SK-N-SH (cell line): ENCODE measurements around the gene LRTM2. TPM values are rescaled to one million over a fixed set of nuclear protein-coding genes. Genes with fewer than 3 reads are reported as not detected.

ENCODE experiments used
- CTCF ChIA-PET: fragments of 300-600, 350-600 bp; formaldehyde crosslinking; extraction: SDS; loops from one replicate; lab custom pipeline; 2021; lab: Yijun Ruan, JAX
- POLR2A ChIA-PET: fragments of 350-600 bp; sonication (Branson Sonifier 250); formaldehyde crosslinking; extraction: SDS; loops from one replicate; lab custom pipeline; 2020; ENCODE audit warnings: antibody characterized with exemption, inconsistent platforms; lab: Yijun Ruan, JAX
- DNase-seq: peaks from one replicate; pipeline ENCODE4 v3.0.0; 2012
- H2AFZ ChIP-seq: fragments of 200-600 bp; sonication (generic); 2 replicates; pipeline ENCODE4 v1.8.1; 2016; ENCODE audit warnings: antibody characterized with exemption, mild to moderate bottlenecking, low read depth
- H3F3A ChIP-seq: fragments of 200-600 bp; sonication (generic); replicated peaks from 2 replicates; pipeline ENCODE3; 2016; ENCODE audit warnings: antibody characterized with exemption, mild to moderate bottlenecking; ENCODE audit not compliant: insufficient read depth
- H3K27ac ChIP-seq, 2 experiments: fragments of 200-500 bp in 1 of 2; fragments of 200-600 bp in 1 of 2; sonication (Bioruptor generic) in 1 of 2; sonication (generic), shearing (Covaris generic) in 1 of 2; 2 replicates each; pipeline versions ENCODE4 v1.5.1 to v1.6.1; 2014 to 2016; ENCODE audit warnings: low read depth in 2 of 2, inconsistent platforms in 1 of 2, low read length in 1 of 2, mild to moderate bottlenecking in 1 of 2, mixed read lengths in 1 of 2
- H3K27me3 ChIP-seq: fragments of 200-600 bp; sonication (generic), shearing (Covaris generic); 2 replicates; pipeline ENCODE4 v1.6.1; 2016; ENCODE audit warnings: mixed run types; ENCODE audit not compliant: insufficient read depth
- H3K36me3 ChIP-seq, 2 experiments: fragments of 200-500 bp in 1 of 2; fragments of 200-600 bp in 1 of 2; sonication (Bioruptor generic) in 1 of 2; sonication (generic) in 1 of 2; replicated peaks in 1 of 2; 2 replicates each; pipeline versions ENCODE3 to v1.5.1; 2014 to 2016; ENCODE audit warnings: low read length in 1 of 2, mild to moderate bottlenecking in 1 of 2; ENCODE audit not compliant: insufficient read depth in 2 of 2, control insufficient read depth in 1 of 2
- H3K4me1 ChIP-seq, 2 experiments: fragments of 200-500 bp in 1 of 2; fragments of 200-600 bp in 1 of 2; sonication (Bioruptor generic) in 1 of 2; sonication (generic), shearing (Covaris generic) in 1 of 2; 2 replicates each; pipeline versions ENCODE4 v1.5.1 to v1.6.1; 2014 to 2016; ENCODE audit warnings: low read depth in 1 of 2, low read length in 1 of 2, mixed run types in 1 of 2; ENCODE audit not compliant: insufficient read depth in 2 of 2, control insufficient read depth in 1 of 2
- H3K4me2 ChIP-seq: fragments of 200-600 bp; sonication (generic), shearing (Covaris generic); 2 replicates; pipeline ENCODE4 v1.6.1; 2017; ENCODE audit warnings: mixed run types
- H3K4me3 ChIP-seq, 2 experiments: fragments of 200-500 bp in 1 of 2; fragments of 200-600 bp in 1 of 2; sonication (Bioruptor generic) in 1 of 2; sonication (generic), shearing (Covaris generic) in 1 of 2; 2 replicates each; pipeline versions ENCODE4 v1.5.1 to v1.8.1; 2014 to 2016; ENCODE audit warnings: low read depth in 2 of 2, inconsistent platforms in 1 of 2, low read length in 1 of 2, mild to moderate bottlenecking in 1 of 2, mixed read lengths in 1 of 2, moderate library complexity in 1 of 2
- H3K79me2 ChIP-seq: fragments of 200-600 bp; sonication (generic); 2 replicates; pipeline ENCODE4 v1.8.1; 2017; ENCODE audit warnings: mild to moderate bottlenecking; ENCODE audit not compliant: insufficient read depth
- H3K9ac ChIP-seq: fragments of 200-600 bp; sonication (generic); 2 replicates; pipeline ENCODE4 v1.6.1; 2017; ENCODE audit warnings: mixed run types
- H3K9me2 ChIP-seq: fragments of 200-600 bp; sonication (generic); 2 replicates; pipeline ENCODE4 v1.6.1; 2017; ENCODE audit warnings: mixed run types
- H3K9me3 ChIP-seq: fragments of 200-600 bp; sonication (generic); 2 replicates; pipeline ENCODE4 v1.6.1; 2017; ENCODE audit warnings: mixed run types, mild to moderate bottlenecking, moderate library complexity
- H4K20me1 ChIP-seq: fragments of 200-600 bp; sonication (generic); 2 replicates; pipeline ENCODE4 v1.6.1; 2017; ENCODE audit warnings: mild to moderate bottlenecking, mixed run types; ENCODE audit not compliant: insufficient read depth
- EP300 ChIP-seq, 2 experiments: IDR thresholded peaks; 2 replicates each; pipeline versions ENCODE4 v1.4.0 to v1.6.1; 2012; ENCODE audit warnings: borderline replicate concordance in 1 of 2, low read depth in 1 of 2, low read length in 1 of 2
- EZH2phosphoT487 ChIP-seq: fragments of 200-600 bp; sonication (generic); IDR thresholded peaks from 2 replicates; pipeline ENCODE4 v1.6.1; 2017; ENCODE audit warnings: low read depth, mixed run types, mild to moderate bottlenecking, antibody characterized with exemption, moderate library complexity, borderline replicate concordance
- FOXJ3 ChIP-seq: sonication (generic); formaldehyde crosslinking; IDR thresholded peaks from 2 replicates; pipeline ENCODE4 v1.5.1; 2020; ENCODE audit warnings: mild to moderate bottlenecking, missing genetic modification reagents
- FOXM1 ChIP-seq: IDR thresholded peaks from 2 replicates; pipeline ENCODE4 v1.4.0; 2012; ENCODE audit warnings: low read depth, mild to moderate bottlenecking
- MAX ChIP-seq: IDR thresholded peaks from 2 replicates; pipeline ENCODE4 v1.4.0; 2012; ENCODE audit warnings: low read depth
- NFIC ChIP-seq: IDR thresholded peaks from 2 replicates; pipeline ENCODE4 v1.4.0; 2012; ENCODE audit warnings: borderline replicate concordance
- NRF1 ChIP-seq: IDR thresholded peaks from 2 replicates; pipeline ENCODE4 v1.6.1; 2012; ENCODE audit warnings: low read depth, mild to moderate bottlenecking, low read length
- POLR2AphosphoS5 ChIP-seq: IDR thresholded peaks from 2 replicates; pipeline ENCODE4 v1.6.1; 2012; ENCODE audit warnings: low read depth, low read length
- RAD21 ChIP-seq: IDR thresholded peaks from 2 replicates; pipeline ENCODE4 v1.6.1; 2012; ENCODE audit warnings: mild to moderate bottlenecking, low read length
- RCOR1 ChIP-seq: fragments of 150-350 bp; IDR thresholded peaks from 2 replicates; pipeline ENCODE4 v1.6.1; 2017; ENCODE audit warnings: antibody characterized with exemption, low read length
- REST ChIP-seq: IDR thresholded peaks from 2 replicates; pipeline ENCODE4 v1.6.1; 2012; ENCODE audit warnings: mild to moderate bottlenecking, low read depth, low read length, moderate library complexity
- RXRA ChIP-seq: IDR thresholded peaks from 2 replicates; pipeline ENCODE4 v1.4.0; 2012; ENCODE audit warnings: low read depth, mild to moderate bottlenecking, borderline replicate concordance
- TAF1 ChIP-seq: IDR thresholded peaks from 2 replicates; pipeline ENCODE4 v1.6.1; 2012; ENCODE audit warnings: low read depth, mild to moderate bottlenecking, low read length, moderate library complexity, borderline replicate concordance
- TCF12 ChIP-seq: IDR thresholded peaks from 2 replicates; pipeline ENCODE4 v1.4.0; 2012
- USF2 ChIP-seq: fragments of 150-350 bp; IDR thresholded peaks from 2 replicates; pipeline ENCODE4 v1.6.1; 2017; ENCODE audit warnings: antibody characterized with exemption, low read length, low read depth, borderline replicate concordance
- YY1 ChIP-seq: IDR thresholded peaks from 2 replicates; pipeline ENCODE4 v1.4.0; 2012; ENCODE audit warnings: low read depth, mild to moderate bottlenecking
- WGBS: methylation state at CpG from one replicate; pipeline ENCODE4 v1.1.6; 2017; ENCODE audit warnings: low lambda C conversion rate; 5-methylcytosine and 5-hydroxymethylcytosine counted together
- polyA plus RNA-seq, 3 experiments: library from polyadenylated mRNA; depleted of rRNA; stranded (reverse); fragments of >200 nt; gene quantifications; 2 replicates each; pipeline ENCODE4 v1.2.3, GENCODE V29; 2012
- TF ChIP-seq, protein P1 (sequence below): IDR thresholded peaks from 2 replicates; pipeline ENCODE4; 2012
- TF ChIP-seq, protein P2 (sequence below): IDR thresholded peaks from 2 replicates; pipeline ENCODE4 v1.4.0; 2012; ENCODE audit warnings: low read depth, borderline replicate concordance

Gene LRTM2
- polyA plus RNA-seq, 1 of the 3 experiments (the other 2 are of a cell fraction): not detected

DNA sequence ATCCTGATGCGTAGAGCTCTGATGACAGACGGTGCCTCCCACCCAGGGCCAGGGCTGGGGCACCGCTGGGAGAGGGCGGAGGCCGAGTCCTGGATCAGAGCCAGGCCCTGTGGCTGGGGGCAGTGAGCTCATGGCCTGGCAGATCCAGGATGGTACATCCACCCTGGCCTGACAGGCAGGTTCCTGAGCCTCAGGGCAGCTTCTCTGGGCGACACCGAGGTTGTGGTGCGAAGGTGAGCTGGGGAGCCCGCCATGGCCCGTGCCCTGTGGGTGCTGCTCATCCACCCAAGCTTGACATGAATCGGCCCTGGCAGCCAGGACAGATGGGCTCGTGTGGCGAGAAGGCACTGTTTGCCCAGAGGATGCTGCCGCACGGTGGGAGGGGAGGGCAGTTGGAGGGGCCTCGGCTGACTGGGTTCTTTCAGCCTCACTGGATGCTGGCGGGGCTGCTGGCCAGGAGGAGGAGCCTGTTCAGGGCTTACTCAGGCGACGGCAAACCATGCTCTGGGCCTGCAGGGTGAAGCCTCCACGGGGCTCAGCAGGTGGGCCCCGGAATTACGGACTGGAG lies 16.6 kb downstream of the LRTM2 start:
- Histone ChIP-seq H4K20me1 (no peaks in the 10 kb centered on the region), H3K9me3 (no peaks in the 10 kb centered on the region), H3K27ac (peak overlapping the region in 1 of 2 experiments; percentile 98; a peak in 2 of 4 replicates), H3K79me2 (no peaks in the 10 kb centered on the region), H3F3A (no peaks in the 10 kb centered on the region), H3K4me2 (no peak overlapping the region), H3K36me3 (no peaks in the 10 kb centered on the region), H3K9me2 (no peaks in the 10 kb centered on the region), H3K4me1 (peaks cover 4 to 65% of the 10 kb centered on the region in 2 experiments; a peak in 3 of 4 replicates), H3K27me3 (no peaks in the 10 kb centered on the region), H3K4me3 (no peak overlapping the region), H2AFZ (no peak overlapping the region), H3K9ac (no peak overlapping the region)
- TF ChIP-seq EP300 (IDR thresholded peaks at IDR 0.05; ENCODE audit: borderline replicate concordance in 1 of 2, low read depth in 1 of 2, low read length in 1 of 2) (peak in 1 of 2 experiments; percentile 27; a peak in 1 of 4 replicates), POLR2AphosphoS5 (no peak), RCOR1 (no peak), RAD21 (no peak), FOXJ3 (0 out of 2 replicates have a peak, but pooled peaks have one; percentile 30), NRF1 (no peak)
- TF ChIP-seq, protein P1, sequence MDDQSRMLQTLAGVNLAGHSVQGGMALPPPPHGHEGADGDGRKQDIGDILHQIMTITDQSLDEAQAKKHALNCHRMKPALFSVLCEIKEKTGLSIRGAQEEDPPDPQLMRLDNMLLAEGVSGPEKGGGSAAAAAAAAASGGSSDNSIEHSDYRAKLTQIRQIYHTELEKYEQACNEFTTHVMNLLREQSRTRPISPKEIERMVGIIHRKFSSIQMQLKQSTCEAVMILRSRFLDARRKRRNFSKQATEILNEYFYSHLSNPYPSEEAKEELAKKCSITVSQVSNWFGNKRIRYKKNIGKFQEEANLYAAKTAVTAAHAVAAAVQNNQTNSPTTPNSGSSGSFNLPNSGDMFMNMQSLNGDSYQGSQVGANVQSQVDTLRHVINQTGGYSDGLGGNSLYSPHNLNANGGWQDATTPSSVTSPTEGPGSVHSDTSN: no peak
- CTCF ChIA-PET: interaction anchor here (0.8 to 4.5 kb wide), 3 partner anchors 95 to 182 kb away, joined by 3 to 35 read pairs (median 5); no protein-coding TSS in a partner anchor
- WGBS: 72% methylated on average over 5 of the region's 22 CpGs
- POLR2A ChIA-PET: interaction anchor here (0.6 kb wide), 1 partner anchor 99 kb away, joined by 3 read pairs; no protein-coding TSS in a partner anchor
- peak; percentile 86 for DNase-seq

DNA sequence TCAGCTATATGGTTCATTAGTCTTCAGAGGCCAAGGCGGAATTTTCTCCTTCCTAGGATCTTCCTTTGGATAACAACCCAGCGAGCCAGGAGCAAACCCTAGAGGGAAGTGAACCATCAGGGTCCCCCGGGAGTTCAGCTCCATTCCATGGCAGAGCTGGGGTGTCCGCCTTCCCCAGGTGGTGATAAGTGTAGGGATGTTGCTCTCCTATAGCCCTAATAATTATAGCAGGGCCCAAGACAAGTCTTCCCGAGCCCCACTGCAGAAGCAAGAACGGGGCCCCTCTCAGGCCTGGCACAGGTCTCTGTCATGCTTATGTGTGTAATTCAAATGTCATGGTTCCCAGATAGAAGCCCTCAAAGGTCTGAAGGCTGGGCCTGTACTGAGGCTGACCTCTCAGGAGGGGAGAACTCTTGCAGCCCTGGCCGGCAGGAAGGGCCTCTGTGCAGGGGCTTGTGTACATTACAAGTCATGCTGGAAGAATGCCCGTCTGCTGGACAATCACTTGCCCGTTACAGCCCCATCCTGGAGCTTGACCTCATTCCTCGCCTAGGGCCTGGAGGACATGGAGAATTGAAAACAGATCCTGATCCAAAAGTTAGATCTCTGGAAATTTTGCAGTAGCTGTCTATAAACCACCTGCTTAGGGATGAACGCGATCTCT lies 17.3 kb downstream of the LRTM2 start:
- Histone ChIP-seq H4K20me1 (no peaks in the 10 kb centered on the region), H3K36me3 (no peaks in the 10 kb centered on the region), H3K9me3 (no peaks in the 10 kb centered on the region), H3K9me2 (no peaks in the 10 kb centered on the region), H3F3A (no peaks in the 10 kb centered on the region), H3K79me2 (no peaks in the 10 kb centered on the region), H3K9ac (no peak overlapping the region), H3K27me3 (no peaks in the 10 kb centered on the region), H2AFZ (no peak overlapping the region), H3K4me3 (no peak overlapping the region), H3K4me2 (0 out of 2 replicates have a peak overlapping the region, but pooled peaks have one; percentile 37), H3K27ac (peak overlapping the region in 1 of 2 experiments; percentile 98; a peak in 2 of 4 replicates), H3K4me1 (peaks cover 4 to 63% of the 10 kb centered on the region in 2 experiments; a peak in 3 of 4 replicates)
- CTCF ChIA-PET: interaction anchor here (0.6 to 4.5 kb wide), 5 partner anchors 18 to 107 kb away, joined by 3 to 35 read pairs (median 5); partner anchors contain the start of gene LRTM2
- peak; percentile 90 for DNase-seq
- POLR2A ChIA-PET: interaction anchor here (0.9 to 1.3 kb wide), 2 partner anchors 40 to 102 kb away, joined by 3 to 7 read pairs; no protein-coding TSS in a partner anchor
- WGBS: 49% methylated on average over 10 of the region's 12 CpGs
- no peak for TF ChIP-seq MAX
- TF ChIP-seq, protein P2, sequence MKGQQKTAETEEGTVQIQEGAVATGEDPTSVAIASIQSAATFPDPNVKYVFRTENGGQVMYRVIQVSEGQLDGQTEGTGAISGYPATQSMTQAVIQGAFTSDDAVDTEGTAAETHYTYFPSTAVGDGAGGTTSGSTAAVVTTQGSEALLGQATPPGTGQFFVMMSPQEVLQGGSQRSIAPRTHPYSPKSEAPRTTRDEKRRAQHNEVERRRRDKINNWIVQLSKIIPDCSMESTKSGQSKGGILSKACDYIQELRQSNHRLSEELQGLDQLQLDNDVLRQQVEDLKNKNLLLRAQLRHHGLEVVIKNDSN: no peak
- no peak for TF ChIP-seq USF2
- TF ChIP-seq FOXM1: no peak
- TF ChIP-seq EZH2phosphoT487: no peak
- peak; percentile 20 for TF ChIP-seq RAD21
- TF ChIP-seq TAF1: no peak
- peak; percentile 64 for TF ChIP-seq TCF12
- TF ChIP-seq NRF1: no peak
- TF ChIP-seq YY1: no peak
- TF ChIP-seq NFIC: no peak
- no peak for TF ChIP-seq RXRA
- TF ChIP-seq REST: no peak
